Measurements from ENCODE around the gene PAPPA2.

DNA sequence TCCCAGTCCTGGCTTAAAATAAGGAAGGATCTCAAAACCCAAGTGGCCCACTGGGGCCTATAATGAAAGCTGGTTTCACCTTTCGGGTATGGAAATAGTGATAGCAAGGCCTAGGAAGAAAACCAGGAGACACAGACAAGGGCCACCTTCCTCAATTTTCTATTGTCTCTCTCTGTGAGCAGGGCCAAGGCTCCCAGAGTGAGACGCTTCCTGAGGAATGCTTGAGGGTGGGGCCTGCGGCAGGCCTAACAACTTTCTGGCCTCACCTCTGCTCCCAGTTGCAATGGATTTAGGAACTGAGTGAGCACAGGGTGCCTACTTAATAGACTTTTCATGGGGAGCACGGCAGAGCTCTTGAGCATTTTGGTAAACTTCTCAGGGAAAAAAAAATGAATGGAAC, 400.6 kb downstream of the PAPPA2 start:
- TF ChIP-seq, protein P1, sequence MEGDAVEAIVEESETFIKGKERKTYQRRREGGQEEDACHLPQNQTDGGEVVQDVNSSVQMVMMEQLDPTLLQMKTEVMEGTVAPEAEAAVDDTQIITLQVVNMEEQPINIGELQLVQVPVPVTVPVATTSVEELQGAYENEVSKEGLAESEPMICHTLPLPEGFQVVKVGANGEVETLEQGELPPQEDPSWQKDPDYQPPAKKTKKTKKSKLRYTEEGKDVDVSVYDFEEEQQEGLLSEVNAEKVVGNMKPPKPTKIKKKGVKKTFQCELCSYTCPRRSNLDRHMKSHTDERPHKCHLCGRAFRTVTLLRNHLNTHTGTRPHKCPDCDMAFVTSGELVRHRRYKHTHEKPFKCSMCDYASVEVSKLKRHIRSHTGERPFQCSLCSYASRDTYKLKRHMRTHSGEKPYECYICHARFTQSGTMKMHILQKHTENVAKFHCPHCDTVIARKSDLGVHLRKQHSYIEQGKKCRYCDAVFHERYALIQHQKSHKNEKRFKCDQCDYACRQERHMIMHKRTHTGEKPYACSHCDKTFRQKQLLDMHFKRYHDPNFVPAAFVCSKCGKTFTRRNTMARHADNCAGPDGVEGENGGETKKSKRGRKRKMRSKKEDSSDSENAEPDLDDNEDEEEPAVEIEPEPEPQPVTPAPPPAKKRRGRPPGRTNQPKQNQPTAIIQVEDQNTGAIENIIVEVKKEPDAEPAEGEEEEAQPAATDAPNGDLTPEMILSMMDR (IDR thresholded peaks at IDR 0.05): no peak
- TF ChIP-seq POLR2A (IDR thresholded peaks at IDR 0.05): no peak

All from breast epithelium (tissue), 3 donors.